Keratinocyte (primary cell): ENCODE data around the gene TRPC4AP.

Source experiments
- CTCF ChIP-seq, 3 experiments: IDR thresholded peaks in 1 of 3; conservative IDR thresholded peaks in 1 of 3; optimal IDR thresholded peaks in 1 of 3; 2 replicates in 2 of 3; 3 replicates in 1 of 3; pipeline versions ENCODE3 to v1.5.1; 2011; ENCODE audit warnings: low read length in 3 of 3, mild to moderate bottlenecking in 3 of 3, moderate library complexity in 2 of 3, control low read depth in 1 of 3, inconsistent platforms in 1 of 3; ENCODE audit not compliant: insufficient read depth in 2 of 3; ENCODE audit errors: extremely low read depth in 1 of 3
- EZH2 ChIP-seq: IDR thresholded peaks from one replicate; pipeline ENCODE4 v1.6.1; 2012; ENCODE audit warnings: inconsistent platforms, mild to moderate bottlenecking, low read length, moderate library complexity

DNA sequence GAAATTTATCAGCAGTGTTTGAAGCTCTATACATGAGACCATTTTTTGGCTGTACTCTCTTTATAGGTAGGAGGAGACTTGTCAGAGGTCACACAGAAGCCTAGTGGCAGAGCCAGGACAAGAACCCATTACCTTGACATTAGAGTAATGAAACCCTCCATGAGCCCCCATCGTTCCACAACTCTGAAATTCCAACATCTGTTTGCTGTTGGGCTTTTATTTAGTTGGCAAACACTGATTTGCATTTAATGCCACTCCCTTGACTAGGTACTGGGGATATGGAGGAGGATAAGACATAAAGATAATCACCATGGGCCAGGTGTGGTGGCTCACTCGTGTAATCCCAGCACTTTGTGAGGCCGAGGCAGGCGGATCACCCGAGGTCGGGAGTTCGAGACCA is 138.6 kb downstream of the TRPC4AP start:
- TF ChIP-seq CTCF (optimal IDR thresholded peaks at IDR 0.05 in 1 of 3, IDR thresholded peaks at IDR 0.05 in 1 of 3, conservative IDR thresholded peaks at IDR 0.05 in 1 of 3; ENCODE audit: extremely low read depth in 1 of 3, insufficient read depth in 2 of 3, low read length in 3 of 3), result no peak
- TF ChIP-seq EZH2, result no peak
